Ascending aorta (tissue), 2 donors: ENCODE data around the gene TMPRSS15. TPM values are rescaled to one million over a fixed set of nuclear protein-coding genes. Genes with fewer than 3 reads are reported as not detected.

Experiments used
- DNase-seq, 2 donors: peaks; one replicate each; pipeline ENCODE4 v3.0.0-alpha.2; 2019; ENCODE audit warnings: low spot score in 2 of 2
- H3K27ac ChIP-seq, 2 donors: fragments of 200-600 bp; sonication (generic); one replicate each; pipeline ENCODE4 v1.5.1; 2016 to 2017; ENCODE audit warnings: mild to moderate bottlenecking in 1 of 2
- H3K27me3 ChIP-seq: fragments of 200-600 bp; sonication (generic); one replicate; pipeline ENCODE4 v1.5.1; 2017
- H3K36me3 ChIP-seq, 2 donors: fragments of 200-600 bp; sonication (generic); one replicate each; pipeline ENCODE4 v1.5.1; 2016
- H3K4me1 ChIP-seq, 2 donors: fragments of 200-600 bp; sonication (generic); one replicate each; pipeline ENCODE4 v1.5.1; 2016 to 2017; ENCODE audit warnings: mild to moderate bottlenecking in 1 of 2
- H3K4me3 ChIP-seq, 2 donors: fragments of 200-600 bp; sonication (generic); one replicate each; pipeline ENCODE4 v1.5.1; 2016 to 2017; ENCODE audit warnings: mild to moderate bottlenecking in 1 of 2
- H3K9me3 ChIP-seq, 2 donors: fragments of 200-600 bp; sonication (generic); one replicate each; pipeline ENCODE4 v1.5.1; 2016
- intact Hi-C: fragments of 100-400 bp; cut with DNase I; formaldehyde crosslinking; loops from one replicate; pipeline ENCODE4 v1.15.1; 2023
- total RNA-seq: library from RNA; depleted of rRNA; stranded (reverse); fragments of >200 nt; gene quantifications from one replicate; pipeline ENCODE4 v1.1.0, GENCODE V29; 2016
- TF ChIP-seq, protein P1 (sequence below), 3 experiments: fragments of 200-600 bp in 2 of 3; fragments of 450-650 bp in 1 of 3; sonication (generic) in 2 of 3; IDR thresholded peaks; one replicate each; pipeline ENCODE4 v1.5.1; 2016 to 2019; ENCODE audit warnings: antibody characterized with exemption in 3 of 3, mild to moderate bottlenecking in 1 of 3, moderate library complexity in 1 of 3

TMPRSS15 gene
- total RNA-seq, 1 donor from 2014 or later: not detected

DNA sequence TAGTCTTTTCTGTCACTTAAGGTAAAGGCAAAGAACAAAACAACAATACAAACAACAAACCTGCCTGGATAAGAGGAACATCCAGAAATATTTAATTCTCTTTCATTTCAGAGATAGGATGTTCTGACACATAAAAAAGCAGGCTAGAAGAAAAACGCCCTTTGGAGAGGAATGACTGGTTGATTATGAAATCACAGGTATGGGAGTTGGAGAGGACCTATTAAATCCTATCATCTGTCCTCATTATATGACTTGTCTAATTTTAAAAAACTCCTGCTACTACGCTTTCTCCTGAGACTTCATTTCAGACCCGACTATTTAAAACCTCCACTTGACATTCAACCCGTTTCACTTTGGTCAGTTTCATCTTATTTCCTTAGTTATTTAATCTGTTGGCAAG, 54.1 kb downstream of the TMPRSS15 start:
- Histone ChIP-seq H3K27ac (no peak overlapping the region), H3K36me3 (no peaks in the 10 kb centered on the region), H3K4me1 (no peaks in the 10 kb centered on the region), H3K27me3 (no peaks in the 10 kb centered on the region), H3K4me3 (no peak overlapping the region), H3K9me3 (no peaks in the 10 kb centered on the region)
- TF ChIP-seq, protein P1, sequence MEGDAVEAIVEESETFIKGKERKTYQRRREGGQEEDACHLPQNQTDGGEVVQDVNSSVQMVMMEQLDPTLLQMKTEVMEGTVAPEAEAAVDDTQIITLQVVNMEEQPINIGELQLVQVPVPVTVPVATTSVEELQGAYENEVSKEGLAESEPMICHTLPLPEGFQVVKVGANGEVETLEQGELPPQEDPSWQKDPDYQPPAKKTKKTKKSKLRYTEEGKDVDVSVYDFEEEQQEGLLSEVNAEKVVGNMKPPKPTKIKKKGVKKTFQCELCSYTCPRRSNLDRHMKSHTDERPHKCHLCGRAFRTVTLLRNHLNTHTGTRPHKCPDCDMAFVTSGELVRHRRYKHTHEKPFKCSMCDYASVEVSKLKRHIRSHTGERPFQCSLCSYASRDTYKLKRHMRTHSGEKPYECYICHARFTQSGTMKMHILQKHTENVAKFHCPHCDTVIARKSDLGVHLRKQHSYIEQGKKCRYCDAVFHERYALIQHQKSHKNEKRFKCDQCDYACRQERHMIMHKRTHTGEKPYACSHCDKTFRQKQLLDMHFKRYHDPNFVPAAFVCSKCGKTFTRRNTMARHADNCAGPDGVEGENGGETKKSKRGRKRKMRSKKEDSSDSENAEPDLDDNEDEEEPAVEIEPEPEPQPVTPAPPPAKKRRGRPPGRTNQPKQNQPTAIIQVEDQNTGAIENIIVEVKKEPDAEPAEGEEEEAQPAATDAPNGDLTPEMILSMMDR (IDR thresholded peaks at IDR 0.05): no peak
- intact Hi-C loops: no loop called here
- DNase-seq: no peak

DNA sequence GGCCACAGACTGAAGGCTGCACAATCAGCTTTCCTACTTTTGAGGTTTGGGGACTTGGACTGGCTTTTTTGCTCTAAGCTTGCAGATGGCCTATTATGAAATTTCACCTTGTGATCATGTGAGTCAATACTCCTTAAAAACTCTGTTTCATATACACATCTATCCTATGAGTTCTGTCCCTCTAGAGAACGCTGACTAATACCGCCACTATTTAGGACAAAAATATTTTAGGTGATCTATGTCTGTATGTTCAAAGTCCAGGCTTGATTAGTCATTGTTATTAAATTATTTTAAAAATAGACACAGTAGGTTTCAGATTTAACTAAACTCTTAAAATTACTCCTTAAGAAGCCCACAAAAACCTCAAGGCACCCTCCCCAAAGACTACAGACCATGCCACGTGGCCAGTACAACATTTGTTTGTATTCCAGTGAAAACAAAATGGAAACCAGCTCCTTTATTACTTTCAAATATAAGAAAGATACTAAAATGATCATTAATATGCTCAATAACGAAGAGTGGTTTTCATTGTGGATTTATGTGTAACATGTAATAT, 63.1 kb downstream of the TMPRSS15 start:
- TF ChIP-seq, protein P1 (IDR thresholded peaks at IDR 0.05): no peak
- no peak overlapping the region for H3K27ac ChIP-seq
- H3K9me3 ChIP-seq: no peaks in the 10 kb centered on the region
- no peaks in the 10 kb centered on the region for H3K4me1 ChIP-seq
- DNase-seq: no peak
- no peak overlapping the region for H3K4me3 ChIP-seq
- intact Hi-C loops: no loop called here
- H3K36me3 ChIP-seq: no peaks in the 10 kb centered on the region
- no peaks in the 10 kb centered on the region for H3K27me3 ChIP-seq

DNA sequence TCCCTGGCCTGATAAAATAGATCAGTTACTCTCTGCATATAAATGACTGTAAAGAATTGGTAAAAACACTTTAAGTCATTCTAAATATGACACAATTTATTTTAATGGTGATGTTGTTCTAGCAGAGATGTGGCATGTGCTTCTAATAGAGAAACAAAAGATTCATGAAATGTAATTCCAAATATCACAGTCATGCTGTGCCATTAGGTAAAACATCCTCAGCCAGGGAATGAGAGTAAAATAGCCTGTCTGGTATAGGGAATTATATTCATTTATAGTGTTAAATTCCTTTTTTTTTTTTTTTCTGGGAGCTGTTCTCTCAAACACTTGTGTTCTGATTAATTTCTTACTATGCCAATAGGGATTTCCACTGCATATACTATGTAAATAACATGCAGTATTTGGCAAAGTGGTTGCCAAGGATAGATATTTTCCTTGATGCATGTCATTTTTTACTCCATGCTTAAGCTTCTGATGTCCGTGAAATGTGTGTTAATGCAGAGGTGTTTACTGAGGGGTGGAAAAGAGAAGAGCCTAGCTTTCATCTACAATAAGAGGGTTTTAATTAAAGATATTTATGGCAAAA, 67.8 kb downstream of the TMPRSS15 start:
- Histone ChIP-seq H3K36me3 (no peaks in the 10 kb centered on the region), H3K27me3 (no peaks in the 10 kb centered on the region), H3K9me3 (no peaks in the 10 kb centered on the region), H3K4me1 (no peaks in the 10 kb centered on the region), H3K27ac (no peak overlapping the region), H3K4me3 (no peak overlapping the region)
- intact Hi-C loops: no loop called here
- TF ChIP-seq, protein P1 (IDR thresholded peaks at IDR 0.05): no peak
- no peak for DNase-seq

DNA sequence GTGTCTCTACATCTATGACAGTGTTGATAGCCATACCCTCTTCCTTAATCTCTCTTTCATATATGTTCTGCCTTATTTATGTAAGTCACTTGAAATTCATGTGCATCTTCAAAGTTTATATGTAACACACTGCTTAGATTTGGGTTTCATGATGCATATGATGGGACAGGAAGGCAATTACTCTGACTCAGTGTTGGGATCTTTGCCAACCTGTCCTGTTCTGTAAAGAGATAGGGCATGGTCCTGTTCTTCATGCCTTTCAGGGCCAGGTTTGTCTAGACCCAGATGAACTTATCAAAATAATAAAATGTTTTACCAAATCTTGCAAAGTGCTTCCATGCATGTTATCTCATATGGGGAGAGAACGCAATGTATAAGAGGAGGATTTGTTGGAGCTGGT, 69.5 kb downstream of the TMPRSS15 start:
- no peaks in the 10 kb centered on the region for H3K9me3 ChIP-seq
- H3K36me3 ChIP-seq: no peaks in the 10 kb centered on the region
- H3K4me1 ChIP-seq: no peaks in the 10 kb centered on the region
- H3K4me3 ChIP-seq: no peak overlapping the region
- no peaks in the 10 kb centered on the region for H3K27me3 ChIP-seq
- DNase-seq: no peak
- TF ChIP-seq, protein P1 (IDR thresholded peaks at IDR 0.05): no peak
- H3K27ac ChIP-seq: no peak overlapping the region
- intact Hi-C loops: no loop called here

DNA sequence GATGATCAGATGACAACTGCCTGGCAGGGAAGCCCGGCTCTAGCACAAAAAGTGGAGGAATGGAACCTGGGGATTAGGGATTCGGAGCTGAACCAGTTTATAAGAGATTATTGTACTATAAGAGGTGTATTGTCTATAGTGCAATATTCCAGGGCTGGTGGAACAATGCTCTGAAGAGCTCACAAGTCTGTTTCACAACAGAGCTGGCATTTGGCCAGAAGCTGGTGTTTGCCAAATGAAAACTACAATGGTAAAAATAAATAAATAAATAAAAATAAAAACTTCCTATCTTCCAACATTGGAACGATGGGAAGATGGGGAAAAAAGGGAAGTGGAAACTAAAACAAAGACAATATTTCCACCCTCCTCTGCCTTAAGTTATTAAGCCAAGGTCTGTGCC, 85.4 kb downstream of the TMPRSS15 start:
- intact Hi-C loops: no loop called here
- no peak for DNase-seq
- H3K27ac ChIP-seq: no peak overlapping the region
- H3K4me3 ChIP-seq: no peak overlapping the region
- no peaks in the 10 kb centered on the region for H3K36me3 ChIP-seq
- no peaks in the 10 kb centered on the region for H3K27me3 ChIP-seq
- H3K4me1 ChIP-seq: no peaks in the 10 kb centered on the region
- TF ChIP-seq, protein P1 (IDR thresholded peaks at IDR 0.05): no peak
- no peaks in the 10 kb centered on the region for H3K9me3 ChIP-seq

DNA sequence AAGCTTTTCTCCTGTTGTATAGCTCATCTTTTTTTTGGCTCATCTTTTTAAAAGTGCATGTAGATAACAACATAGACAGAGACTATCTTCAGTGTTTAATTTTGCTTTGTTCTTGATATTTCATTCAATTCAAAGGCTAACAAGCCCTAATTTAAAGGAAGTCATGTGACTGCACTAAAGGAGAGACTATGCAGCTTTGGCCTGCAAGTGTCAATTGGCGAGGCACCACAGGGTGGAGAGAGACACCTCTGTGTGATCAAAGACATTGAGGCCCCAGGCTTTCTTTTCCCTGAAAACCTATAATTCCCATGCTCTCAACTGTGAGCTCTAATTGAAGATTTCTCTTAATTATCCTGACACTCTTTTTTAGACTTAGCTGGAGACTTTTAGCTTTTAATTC, 105.4 kb downstream of the TMPRSS15 start:
- H3K4me1 ChIP-seq: no peaks in the 10 kb centered on the region
- H3K4me3 ChIP-seq: no peak overlapping the region
- intact Hi-C loops: no loop called here
- no peaks in the 10 kb centered on the region for H3K9me3 ChIP-seq
- no peaks in the 10 kb centered on the region for H3K36me3 ChIP-seq
- DNase-seq: no peak
- no peak overlapping the region for H3K27ac ChIP-seq
- H3K27me3 ChIP-seq: no peaks in the 10 kb centered on the region
- TF ChIP-seq, protein P1 (IDR thresholded peaks at IDR 0.05): no peak
